HCT116 (cell line): ENCODE results near the gene NT5C1B. TPM values are rescaled to one million over a fixed set of nuclear protein-coding genes. Genes with fewer than 3 reads are reported as not detected.

ENCODE experiments used
- ATAC-seq: fragments of 200-7000 bp; cut with Tn5 transposase; 2 replicates; pipeline ENCODE4 v1.9.1; 2020; ENCODE audit warnings: mild to moderate bottlenecking, moderate library complexity
- BruUV-seq: library from RNA; stranded (reverse); fragments of 400-500 nt; replicated peaks from 2 replicates; lab custom pipeline; 2021; lab: Mats Ljungman, UMichigan
- CTCF ChIA-PET: fragments of 300-600 bp; sonication (Branson Sonifier 250); formaldehyde crosslinking; loops from one replicate; lab custom pipeline; 2021; ENCODE audit warnings: antibody characterized with exemption; lab: Charles Lee
- POLR2A ChIA-PET: fragments of 300-600, 350-600 bp; sonication (Branson Sonifier 250); formaldehyde crosslinking; loops from one replicate; lab custom pipeline; 2021; ENCODE audit warnings: antibody characterized with exemption; lab: Charles Lee
- RAD21 ChIA-PET, 2 experiments: fragments of 300-600 bp; sonication (Branson Sonifier 250); formaldehyde crosslinking; loops; one replicate each; lab custom pipeline; 2023; ENCODE audit warnings: low total read pairs in 2 of 2; ENCODE audit not compliant: uncharacterized antibody in 2 of 2, unreplicated experiment in 2 of 2, low non-redundant PET in 1 of 2; lab: Charles Lee
- DNase-seq: peaks from one replicate; pipeline ENCODE4 v3.0.0-alpha.2; 2010; ENCODE audit warnings: low read depth, low spot score
- H2AFZ ChIP-seq: fragments of 200-600 bp; shearing (Covaris generic), sonication (generic); 2 replicates; pipeline ENCODE4 v1.6.1; 2017; ENCODE audit warnings: low read depth, mixed run types, mixed read lengths, antibody characterized with exemption, low read length; ENCODE audit not compliant: poor library complexity, severe bottlenecking
- H3K27ac ChIP-seq: 2 replicates; pipeline ENCODE4 v1.5.1; 2012; ENCODE audit warnings: low read depth, low read length
- H3K27me3 ChIP-seq: fragments of 200-600 bp; sonication (generic); 2 replicates; pipeline ENCODE4 v1.6.1; 2016; ENCODE audit warnings: mixed run types, low read length, mixed read lengths; ENCODE audit not compliant: insufficient read depth
- H3K36me3 ChIP-seq, 2 experiments: fragments of 200-500 bp in 1 of 2; fragments of 200-600 bp in 1 of 2; sonication (Bioruptor generic) in 1 of 2; sonication (generic) in 1 of 2; 2 replicates each; pipeline versions ENCODE4 v1.5.1 to v1.6.1; 2014 to 2016; ENCODE audit warnings: low read length in 2 of 2, inconsistent platforms in 1 of 2, mixed read lengths in 1 of 2, mixed run types in 1 of 2; ENCODE audit not compliant: insufficient read depth in 2 of 2, control insufficient read depth in 1 of 2
- H3K4me1 ChIP-seq, 2 experiments: fragments of 200-600 bp in 1 of 2; sonication (generic) in 1 of 2; 2 replicates each; pipeline versions ENCODE4 v1.5.1 to v1.6.1; 2012 to 2017; ENCODE audit warnings: low read length in 2 of 2, inconsistent platforms in 1 of 2, mild to moderate bottlenecking in 1 of 2, mixed read lengths in 1 of 2, mixed run types in 1 of 2, moderate library complexity in 1 of 2; ENCODE audit not compliant: insufficient read depth in 2 of 2, control insufficient read depth in 1 of 2
- H3K4me2 ChIP-seq: fragments of 200-600 bp; sonication (generic); 2 replicates; pipeline ENCODE4 v1.6.1; 2017; ENCODE audit warnings: mixed run types, low read length, mixed read lengths
- H3K4me3 ChIP-seq, 2 experiments: fragments of 200-600 bp in 1 of 2; sonication (generic) in 1 of 2; replicated peaks in 1 of 2; 2 replicates each; pipeline ENCODE4 v1.5.1; 2011 to 2016; ENCODE audit warnings: low read length in 2 of 2, control low read depth in 1 of 2, low read depth in 1 of 2, mild to moderate bottlenecking in 1 of 2, mixed read lengths in 1 of 2, mixed run types in 1 of 2
- H3K79me2 ChIP-seq: fragments of 200-600 bp; sonication (generic); 2 replicates; pipeline ENCODE4 v1.6.1; 2017; ENCODE audit warnings: mild to moderate bottlenecking, mixed run types, low read length, moderate library complexity, mixed read lengths; ENCODE audit not compliant: insufficient read depth
- H3K9ac ChIP-seq: fragments of 200-600 bp; sonication (generic); 2 replicates; pipeline ENCODE4 v1.6.1; 2016; ENCODE audit warnings: low read length, mixed read lengths
- H3K9me2 ChIP-seq: fragments of 200-600 bp; sonication (generic), shearing (Covaris generic); 2 replicates; pipeline ENCODE4 v1.6.1; 2017; ENCODE audit warnings: mixed run types, mild to moderate bottlenecking, moderate library complexity; ENCODE audit not compliant: insufficient read depth
- H3K9me3 ChIP-seq, 2 experiments: fragments of 200-500 bp in 1 of 2; fragments of 200-600 bp in 1 of 2; sonication (Bioruptor generic) in 1 of 2; sonication (generic) in 1 of 2; 2 replicates each; pipeline ENCODE4 v1.6.1; 2014 to 2017; ENCODE audit warnings: low read length in 2 of 2, mixed read lengths in 2 of 2, inconsistent platforms in 1 of 2, low read depth in 1 of 2, mild to moderate bottlenecking in 1 of 2, mixed run types in 1 of 2, moderate library complexity in 1 of 2; ENCODE audit not compliant: control insufficient read depth in 1 of 2, insufficient read depth in 1 of 2
- H4K20me1 ChIP-seq: fragments of 200-600 bp; sonication (generic), shearing (Covaris generic); 2 replicates; pipeline ENCODE4 v1.6.1; 2017; ENCODE audit warnings: mixed run types, mild to moderate bottlenecking, moderate library complexity; ENCODE audit not compliant: insufficient read depth
- CBX3 ChIP-seq: IDR thresholded peaks from 2 replicates; pipeline ENCODE4 v1.6.1; 2012; ENCODE audit warnings: low read depth
- CEBPB ChIP-seq: IDR thresholded peaks from 2 replicates; pipeline ENCODE4 v1.6.1; 2012; ENCODE audit warnings: low read depth
- EGR1 ChIP-seq: IDR thresholded peaks from 2 replicates; pipeline ENCODE4 v1.6.1; 2012; ENCODE audit warnings: low read depth
- ELF1 ChIP-seq: IDR thresholded peaks from 2 replicates; pipeline ENCODE4 v1.6.1; 2012; ENCODE audit warnings: low read depth, borderline replicate concordance
- EZH2 ChIP-seq: fragments of 200-600 bp; sonication (generic); IDR thresholded peaks from 2 replicates; pipeline ENCODE4 v1.6.1; 2017; ENCODE audit warnings: antibody characterized with exemption, mixed run types
- FOSL1 ChIP-seq: IDR thresholded peaks from 2 replicates; pipeline ENCODE4 v1.6.1; 2012; ENCODE audit warnings: low read depth
- JUND ChIP-seq: IDR thresholded peaks from 2 replicates; pipeline ENCODE4 v1.6.1; 2012
- POLR2A ChIP-seq: IDR thresholded peaks from 2 replicates; pipeline ENCODE4 v1.7.0; 2011; ENCODE audit warnings: borderline replicate concordance; ENCODE audit not compliant: insufficient read depth, insufficient read length; ENCODE audit errors: extremely low read depth
- POLR2AphosphoS5 ChIP-seq: IDR thresholded peaks from 2 replicates; pipeline ENCODE4 v1.6.1; 2011; ENCODE audit warnings: mild to moderate bottlenecking, low read depth, low read length, moderate library complexity
- RAD21 ChIP-seq: IDR thresholded peaks from 2 replicates; pipeline ENCODE4 v1.6.1; 2012; ENCODE audit warnings: low read depth, mild to moderate bottlenecking
- SIN3A ChIP-seq: IDR thresholded peaks from 2 replicates; pipeline ENCODE4 v1.6.1; 2012; ENCODE audit warnings: low read depth
- YY1 ChIP-seq: IDR thresholded peaks from 2 replicates; pipeline ENCODE4 v1.6.1; 2011; ENCODE audit warnings: low read length, low read depth, moderate library complexity, mild to moderate bottlenecking; ENCODE audit not compliant: insufficient replicate concordance; ENCODE audit errors: extremely low read depth
- ZFX ChIP-seq: fragments of 450-650 bp; IDR thresholded peaks from 2 replicates; pipeline ENCODE4 v1.6.1; 2017
- ZNF274 ChIP-seq: fragments of 200-500 bp; sonication (Bioruptor generic); IDR thresholded peaks from 2 replicates; pipeline ENCODE4 v1.6.1; 2014; ENCODE audit warnings: mild to moderate bottlenecking, low read depth, low read length, inconsistent platforms
- intact Hi-C: fragments of 100-400 bp; cut with micrococcal nuclease; formaldehyde crosslinking; loops from 2 replicates; pipeline ENCODE4 v1.10.0; 2022
- total RNA-seq: library from RNA; stranded (reverse); gene quantifications from one replicate; pipeline ENCODE4 v1.2.1, GENCODE V29; 2021; ENCODE audit not compliant: unreplicated experiment
- TF ChIP-seq, protein P1 (sequence below): IDR thresholded peaks from 2 replicates; pipeline ENCODE4 v1.6.1; 2012
- TF ChIP-seq, protein P2 (sequence below): IDR thresholded peaks from 2 replicates; pipeline ENCODE4 v1.6.1; 2012; ENCODE audit warnings: low read depth
- TF ChIP-seq, protein P3 (sequence below), 3 experiments: fragments of 200-600 bp in 1 of 3; sonication (generic) in 1 of 3; IDR thresholded peaks in 2 of 3; conservative IDR thresholded peaks in 1 of 3; 2 replicates each; pipeline ENCODE4 v1.5.1; 2012 to 2017; ENCODE audit warnings: low read depth in 2 of 3, low read length in 2 of 3, antibody characterized with exemption in 1 of 3, borderline replicate concordance in 1 of 3, control low read depth in 1 of 3, mild to moderate bottlenecking in 1 of 3, mixed read lengths in 1 of 3, mixed run types in 1 of 3, moderate library complexity in 1 of 3; ENCODE audit not compliant: insufficient read depth in 1 of 3
- TF ChIP-seq, protein P4 (sequence below): IDR thresholded peaks from 2 replicates; pipeline ENCODE4 v1.6.1; 2011; ENCODE audit warnings: mild to moderate bottlenecking, low read length, moderate library complexity; ENCODE audit not compliant: insufficient replicate concordance; ENCODE audit errors: extremely low read depth
- TF ChIP-seq, protein P5 (sequence below): IDR thresholded peaks from 2 replicates; pipeline ENCODE4 v1.6.1; 2012

The NT5C1B gene
- total RNA-seq, 1 experiment from 2014 or later: not detected

DNA sequence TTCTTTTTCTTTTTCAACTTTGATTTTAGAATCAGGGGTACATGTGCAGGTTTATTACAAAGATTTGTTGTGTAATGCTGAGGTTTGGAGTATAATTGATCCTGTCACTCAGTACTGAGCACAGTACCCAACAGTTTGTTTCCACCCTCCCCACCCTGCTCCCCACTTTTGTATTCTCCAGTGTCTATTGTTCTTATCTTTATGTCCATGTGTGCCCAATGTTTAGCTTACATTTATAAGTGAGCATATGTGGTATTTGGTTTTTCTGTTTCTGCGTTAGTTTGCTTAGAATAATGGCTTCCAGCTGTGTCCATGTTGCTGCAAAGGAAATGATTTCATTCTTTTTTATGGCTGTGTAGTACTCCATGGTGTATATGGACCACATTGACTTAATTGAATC, 72.0 kb downstream of the NT5C1B start (continued):
- no peak for TF ChIP-seq RAD21
- TF ChIP-seq CEBPB: no peak
- no peak for TF ChIP-seq POLR2AphosphoS5

DNA sequence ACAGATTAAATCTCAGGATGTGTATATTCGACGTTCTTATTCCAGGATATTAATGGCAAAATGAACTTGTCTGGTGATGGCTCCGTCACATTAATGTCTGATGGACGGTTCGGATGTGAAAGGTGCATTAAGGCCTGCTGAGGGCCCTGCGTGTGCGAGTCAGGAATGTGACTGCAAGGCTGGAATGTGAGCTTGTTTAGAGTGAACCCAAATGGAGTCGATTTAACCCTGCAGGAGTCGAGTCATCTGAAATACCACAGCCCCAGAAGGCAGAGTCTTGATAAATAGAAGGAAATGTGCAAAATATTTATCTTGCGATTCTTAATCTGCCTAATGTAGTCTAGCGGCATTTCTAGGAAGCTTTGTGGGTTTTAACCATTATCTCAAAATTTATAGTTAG, 73.3 kb downstream of the NT5C1B start:
- Histone ChIP-seq H3K4me2 (no peak overlapping the region), H3K9me3 (no peaks in the 10 kb centered on the region), H3K27me3 (peaks cover 16% of the 10 kb centered on the region; the same call in 1 of the 2 replicates), H3K9ac (no peak overlapping the region), H3K4me3 (no peak overlapping the region), H3K4me1 (no peaks in the 10 kb centered on the region), H3K27ac (no peak overlapping the region), H3K79me2 (no peaks in the 10 kb centered on the region), H3K36me3 (no peaks in the 10 kb centered on the region), H4K20me1 (no peaks in the 10 kb centered on the region), H3K9me2 (no peaks in the 10 kb centered on the region), H2AFZ (no peak overlapping the region)
- TF ChIP-seq ZNF274: no peak
- no peak for TF ChIP-seq EZH2
- no peak for TF ChIP-seq SIN3A
- no peak for TF ChIP-seq POLR2A
- TF ChIP-seq FOSL1: no peak
- TF ChIP-seq EGR1: no peak
- TF ChIP-seq, protein P1, sequence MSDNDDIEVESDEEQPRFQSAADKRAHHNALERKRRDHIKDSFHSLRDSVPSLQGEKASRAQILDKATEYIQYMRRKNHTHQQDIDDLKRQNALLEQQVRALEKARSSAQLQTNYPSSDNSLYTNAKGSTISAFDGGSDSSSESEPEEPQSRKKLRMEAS: no peak
- TF ChIP-seq JUND: no peak
- TF ChIP-seq, protein P2, sequence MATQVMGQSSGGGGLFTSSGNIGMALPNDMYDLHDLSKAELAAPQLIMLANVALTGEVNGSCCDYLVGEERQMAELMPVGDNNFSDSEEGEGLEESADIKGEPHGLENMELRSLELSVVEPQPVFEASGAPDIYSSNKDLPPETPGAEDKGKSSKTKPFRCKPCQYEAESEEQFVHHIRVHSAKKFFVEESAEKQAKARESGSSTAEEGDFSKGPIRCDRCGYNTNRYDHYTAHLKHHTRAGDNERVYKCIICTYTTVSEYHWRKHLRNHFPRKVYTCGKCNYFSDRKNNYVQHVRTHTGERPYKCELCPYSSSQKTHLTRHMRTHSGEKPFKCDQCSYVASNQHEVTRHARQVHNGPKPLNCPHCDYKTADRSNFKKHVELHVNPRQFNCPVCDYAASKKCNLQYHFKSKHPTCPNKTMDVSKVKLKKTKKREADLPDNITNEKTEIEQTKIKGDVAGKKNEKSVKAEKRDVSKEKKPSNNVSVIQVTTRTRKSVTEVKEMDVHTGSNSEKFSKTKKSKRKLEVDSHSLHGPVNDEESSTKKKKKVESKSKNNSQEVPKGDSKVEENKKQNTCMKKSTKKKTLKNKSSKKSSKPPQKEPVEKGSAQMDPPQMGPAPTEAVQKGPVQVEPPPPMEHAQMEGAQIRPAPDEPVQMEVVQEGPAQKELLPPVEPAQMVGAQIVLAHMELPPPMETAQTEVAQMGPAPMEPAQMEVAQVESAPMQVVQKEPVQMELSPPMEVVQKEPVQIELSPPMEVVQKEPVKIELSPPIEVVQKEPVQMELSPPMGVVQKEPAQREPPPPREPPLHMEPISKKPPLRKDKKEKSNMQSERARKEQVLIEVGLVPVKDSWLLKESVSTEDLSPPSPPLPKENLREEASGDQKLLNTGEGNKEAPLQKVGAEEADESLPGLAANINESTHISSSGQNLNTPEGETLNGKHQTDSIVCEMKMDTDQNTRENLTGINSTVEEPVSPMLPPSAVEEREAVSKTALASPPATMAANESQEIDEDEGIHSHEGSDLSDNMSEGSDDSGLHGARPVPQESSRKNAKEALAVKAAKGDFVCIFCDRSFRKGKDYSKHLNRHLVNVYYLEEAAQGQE: no peak
- no peak for TF ChIP-seq RAD21
- TF ChIP-seq, protein P3, sequence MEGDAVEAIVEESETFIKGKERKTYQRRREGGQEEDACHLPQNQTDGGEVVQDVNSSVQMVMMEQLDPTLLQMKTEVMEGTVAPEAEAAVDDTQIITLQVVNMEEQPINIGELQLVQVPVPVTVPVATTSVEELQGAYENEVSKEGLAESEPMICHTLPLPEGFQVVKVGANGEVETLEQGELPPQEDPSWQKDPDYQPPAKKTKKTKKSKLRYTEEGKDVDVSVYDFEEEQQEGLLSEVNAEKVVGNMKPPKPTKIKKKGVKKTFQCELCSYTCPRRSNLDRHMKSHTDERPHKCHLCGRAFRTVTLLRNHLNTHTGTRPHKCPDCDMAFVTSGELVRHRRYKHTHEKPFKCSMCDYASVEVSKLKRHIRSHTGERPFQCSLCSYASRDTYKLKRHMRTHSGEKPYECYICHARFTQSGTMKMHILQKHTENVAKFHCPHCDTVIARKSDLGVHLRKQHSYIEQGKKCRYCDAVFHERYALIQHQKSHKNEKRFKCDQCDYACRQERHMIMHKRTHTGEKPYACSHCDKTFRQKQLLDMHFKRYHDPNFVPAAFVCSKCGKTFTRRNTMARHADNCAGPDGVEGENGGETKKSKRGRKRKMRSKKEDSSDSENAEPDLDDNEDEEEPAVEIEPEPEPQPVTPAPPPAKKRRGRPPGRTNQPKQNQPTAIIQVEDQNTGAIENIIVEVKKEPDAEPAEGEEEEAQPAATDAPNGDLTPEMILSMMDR (IDR thresholded peaks at IDR 0.05 in 2 of 3, conservative IDR thresholded peaks at IDR 0.05 in 1 of 3; ENCODE audit: borderline replicate concordance in 1 of 3, insufficient read depth in 1 of 3, low read depth in 2 of 3, low read length in 2 of 3): no peak
- TF ChIP-seq, protein P4, sequence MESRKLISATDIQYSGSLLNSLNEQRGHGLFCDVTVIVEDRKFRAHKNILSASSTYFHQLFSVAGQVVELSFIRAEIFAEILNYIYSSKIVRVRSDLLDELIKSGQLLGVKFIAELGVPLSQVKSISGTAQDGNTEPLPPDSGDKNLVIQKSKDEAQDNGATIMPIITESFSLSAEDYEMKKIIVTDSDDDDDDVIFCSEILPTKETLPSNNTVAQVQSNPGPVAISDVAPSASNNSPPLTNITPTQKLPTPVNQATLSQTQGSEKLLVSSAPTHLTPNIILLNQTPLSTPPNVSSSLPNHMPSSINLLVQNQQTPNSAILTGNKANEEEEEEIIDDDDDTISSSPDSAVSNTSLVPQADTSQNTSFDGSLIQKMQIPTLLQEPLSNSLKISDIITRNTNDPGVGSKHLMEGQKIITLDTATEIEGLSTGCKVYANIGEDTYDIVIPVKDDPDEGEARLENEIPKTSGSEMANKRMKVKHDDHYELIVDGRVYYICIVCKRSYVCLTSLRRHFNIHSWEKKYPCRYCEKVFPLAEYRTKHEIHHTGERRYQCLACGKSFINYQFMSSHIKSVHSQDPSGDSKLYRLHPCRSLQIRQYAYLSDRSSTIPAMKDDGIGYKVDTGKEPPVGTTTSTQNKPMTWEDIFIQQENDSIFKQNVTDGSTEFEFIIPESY: no peak
- TF ChIP-seq CBX3: no peak
- no peak for TF ChIP-seq POLR2AphosphoS5
- TF ChIP-seq ELF1: no peak
- no peak for TF ChIP-seq ZFX
- no peak for TF ChIP-seq YY1
- TF ChIP-seq CEBPB: no peak
- TF ChIP-seq, protein P5, sequence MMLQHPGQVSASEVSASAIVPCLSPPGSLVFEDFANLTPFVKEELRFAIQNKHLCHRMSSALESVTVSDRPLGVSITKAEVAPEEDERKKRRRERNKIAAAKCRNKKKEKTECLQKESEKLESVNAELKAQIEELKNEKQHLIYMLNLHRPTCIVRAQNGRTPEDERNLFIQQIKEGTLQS: no peak
- ATAC-seq (no peak), DNase-seq (no peak)
- RAD21 ChIA-PET: no interaction called here
- intact Hi-C loops: no loop called here
- POLR2A ChIA-PET: no interaction called here
- CTCF ChIA-PET: no interaction called here
- no TSS peak for BruUV-seq
